Tracheal epithelial cell (primary cell): Measurements from ENCODE around the gene SPRR2B. TPM values are rescaled to one million over a fixed set of nuclear protein-coding genes. Genes with fewer than 3 reads are reported as not detected.

Source experiments
- total RNA-seq: library from RNA; depleted of rRNA; stranded (reverse); fragments of >200 nt; gene quantifications from 2 replicates; pipeline ENCODE4 v1.2.1, GENCODE V29; 2014

Gene SPRR2B
- not detected in 2 replicates for total RNA-seq

DNA sequence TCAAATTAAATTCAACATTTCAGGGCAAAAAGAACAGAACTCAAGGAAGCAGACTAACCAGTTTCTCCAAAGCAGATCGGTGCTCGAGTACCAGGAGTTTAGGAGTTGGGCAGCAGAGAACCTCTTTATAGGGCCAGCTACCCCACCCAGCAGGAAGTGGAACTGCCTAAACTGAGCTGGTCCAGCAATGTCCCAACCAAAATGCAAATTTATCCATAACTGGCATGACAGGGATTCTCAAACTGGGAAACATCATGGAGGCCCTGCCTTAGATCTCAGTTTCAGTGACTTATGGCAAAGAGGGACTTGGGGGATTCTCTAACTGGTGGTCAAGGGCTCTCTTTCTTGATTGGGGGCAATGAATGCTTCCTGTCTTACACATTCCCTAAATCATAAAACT is at the start of gene SPRR2B:
TSS of gene SPRR2B (minus strand) at position 101 of the 400 bp plus-strand sequence. CDS start 772 bp downstream, outside the sequence.

GRCh38 chr1:153113416-153113815 is 42.0 kb upstream of the SPRR2B start, which contains the start of gene SPRR2F:
TSS of gene SPRR2F (minus strand) at chr1:153113516. CDS start at chr1:153112733, 783 bp downstream.

DNA sequence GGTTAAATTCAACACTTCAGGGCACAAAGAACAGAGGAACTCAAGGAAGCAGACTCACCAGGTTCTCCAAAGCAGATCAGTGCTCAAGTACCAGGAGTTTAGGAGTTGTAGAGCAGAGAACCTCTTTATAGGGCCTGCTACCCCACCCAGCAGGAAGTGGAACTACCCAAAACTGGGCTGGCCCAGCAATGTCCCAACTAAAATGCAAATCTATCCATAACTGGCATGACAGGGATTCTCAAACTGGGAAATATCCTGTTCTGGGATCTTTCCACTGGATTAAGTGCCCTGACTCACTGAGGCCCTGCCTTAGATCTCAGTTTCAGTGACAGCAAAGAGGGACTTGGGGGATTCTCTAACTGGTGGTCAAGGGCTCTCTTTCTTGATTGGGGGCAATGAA is 23.0 kb upstream of the SPRR2B start, which contains the start of gene SPRR2E:
TSS of gene SPRR2E (minus strand) at position 101 of the 400 bp plus-strand sequence. CDS start 775 bp downstream, outside the sequence.

GRCh38 chr1:153057375-153057774 is 14.0 kb downstream of the SPRR2B start, which contains the start of gene SPRR2A:
TSS of gene SPRR2A (minus strand) at chr1:153057512. CDS start at chr1:153056735, 777 bp downstream.

GRCh38 chr1:153040950-153041631 is 30.3 kb downstream of the SPRR2B start, which contains the start of gene SPRR2D:
TSS of gene SPRR2D (minus strand) at chr1:153041120. CDS start at chr1:153040346, 774 bp downstream.

DNA sequence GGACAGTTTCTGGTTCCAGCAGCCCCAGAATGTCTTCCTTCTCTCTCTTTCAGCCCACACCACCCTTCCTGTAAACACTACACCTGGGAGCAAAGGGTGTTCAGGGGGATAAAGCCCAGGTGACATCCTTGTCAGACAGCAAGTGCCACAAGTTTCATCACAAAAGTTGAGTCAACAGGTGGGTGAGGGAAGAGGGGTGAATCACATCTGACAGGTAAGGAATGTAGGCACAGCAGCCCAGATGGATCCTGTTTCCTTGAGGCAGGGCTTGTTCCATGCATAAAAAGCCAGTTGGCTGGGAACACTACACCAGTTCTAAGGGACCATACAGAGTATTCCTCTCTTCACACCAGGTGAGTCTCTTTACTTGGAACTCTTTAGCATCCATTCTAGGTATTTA is 40.5 kb downstream of the SPRR2B start, which contains the start of gene SPRR1B:
TSS of gene SPRR1B (plus strand) at position 309 of the 400 bp plus-strand sequence. CDS start 1,143 bp downstream, outside the sequence.

Other genes starting within 250 kb of the SPRR2B start
- not detected in 2 replicates for gene LCE1A, start 244.1 kb downstream of the SPRR2B start, total RNA-seq
- not detected in 2 replicates for gene LCE6A, start 228.8 kb downstream of the SPRR2B start, total RNA-seq
- not detected in 2 replicates for gene LCE7A, start 211.6 kb downstream of the SPRR2B start, total RNA-seq
- not detected in 2 replicates for gene SMCP, start 193.3 kb downstream of the SPRR2B start, total RNA-seq
- gene IVL, start 163.1 kb downstream of the SPRR2B start, total RNA-seq = 0.43 and 6.5 TPM in 2 replicates
- not detected in 2 replicates for gene SPRR5, start 124.4 kb downstream of the SPRR2B start, total RNA-seq
- gene SPRR4, start 101.0 kb downstream of the SPRR2B start, total RNA-seq = not detected in 2 replicates
- gene SPRR1A, start 87.5 kb downstream of the SPRR2B start, total RNA-seq = not detected in 2 replicates
- gene SPRR3, start 69.9 kb downstream of the SPRR2B start, total RNA-seq = 8.9 and 51.4 TPM in 2 replicates
- 14.7 and 15.3 TPM in 2 replicates for gene SPRR1B, start 40.4 kb downstream of the SPRR2B start, total RNA-seq
- gene SPRR2D, start 30.5 kb downstream of the SPRR2B start, total RNA-seq = 1.1 TPM in 1 of 2 replicates, not detected in the other
- 1.9 and 3.0 TPM in 2 replicates for gene SPRR2A, start 14.1 kb downstream of the SPRR2B start, total RNA-seq
- gene SPRR2E, start 22.9 kb upstream of the SPRR2B start, total RNA-seq = 0.85 and 0.96 TPM in 2 replicates
- gene SPRR2F, start 41.9 kb upstream of the SPRR2B start, total RNA-seq = not detected in 2 replicates
- gene SPRR2G, start 79.3 kb upstream of the SPRR2B start, total RNA-seq = not detected in 2 replicates
- not detected in 2 replicates for gene LELP1, start 131.8 kb upstream of the SPRR2B start, total RNA-seq
- gene PRR9, start 146.0 kb upstream of the SPRR2B start, total RNA-seq = not detected in 2 replicates
- not detected in 2 replicates for gene LORICRIN, start 188.1 kb upstream of the SPRR2B start, total RNA-seq
- 1.7 TPM in 1 of 2 replicates, not detected in the other for gene PGLYRP3, start 241.3 kb upstream of the SPRR2B start, total RNA-seq